Right forelimb (tissue), 1 donor: ENCODE measurements around the gene SERPINA1.

Experiments
- DNase-seq: peaks from one replicate; pipeline ENCODE4 v3.0.0-alpha.2; 2018

The SERPINA1 gene

DNA sequence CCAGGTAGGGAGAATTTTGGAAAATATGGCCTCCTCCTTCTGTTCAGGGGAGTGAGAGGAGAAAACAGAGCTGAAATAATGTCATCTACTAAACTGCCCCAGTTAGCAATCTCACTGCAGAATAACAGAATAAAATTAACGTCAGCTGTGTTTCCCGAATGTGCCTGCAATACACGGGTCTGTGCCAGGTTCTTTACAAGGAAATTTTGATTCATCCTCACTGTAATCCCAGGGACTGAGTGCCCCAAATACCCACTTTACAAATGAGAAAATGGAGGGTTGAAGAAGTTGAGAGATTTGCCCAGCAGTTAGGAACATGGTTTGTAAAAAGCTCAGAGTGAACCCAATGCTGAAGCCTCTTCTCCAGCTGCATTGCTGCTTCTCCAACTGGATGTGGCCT is 44.0 kb downstream of the SERPINA1 start:
- no peak for DNase-seq

DNA sequence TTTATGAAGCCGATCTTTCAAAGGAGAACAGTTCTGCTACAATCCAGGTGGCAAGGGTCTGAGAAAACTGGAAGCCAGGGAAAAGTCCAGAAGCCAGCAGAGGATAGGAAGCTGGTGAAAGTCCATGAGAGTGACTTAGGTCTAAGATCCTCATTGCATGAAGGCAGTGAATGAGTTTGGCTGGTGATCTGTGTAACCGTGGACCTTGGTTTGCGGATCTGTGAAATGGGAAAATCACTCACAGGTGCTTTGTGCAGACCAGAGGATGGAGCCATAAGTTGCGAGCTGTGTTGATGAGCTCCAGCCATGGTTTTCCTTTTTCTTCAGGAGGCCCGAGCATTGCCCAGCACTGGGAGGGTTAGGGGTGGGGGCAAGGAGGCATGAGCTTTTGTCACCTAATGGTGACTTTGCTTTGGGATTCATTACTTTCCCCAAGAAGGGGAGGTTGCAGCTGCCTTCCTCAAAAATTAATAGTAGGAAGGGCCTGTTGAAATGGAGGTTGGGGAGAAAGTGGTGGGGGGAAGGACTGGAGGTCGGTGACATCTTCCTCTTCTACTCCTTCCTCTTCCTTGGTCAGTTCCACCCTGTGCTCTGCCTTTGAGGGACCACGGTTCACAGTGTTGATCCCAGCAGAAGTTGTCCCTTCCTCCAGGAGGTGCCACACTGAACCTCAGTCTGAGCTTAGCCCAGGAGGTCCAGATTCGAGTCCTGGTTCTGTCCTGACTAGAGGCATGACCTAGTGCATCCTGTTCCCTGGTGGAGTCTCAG is 45.0 kb downstream of the SERPINA1 start:
- no peak for DNase-seq

DNA sequence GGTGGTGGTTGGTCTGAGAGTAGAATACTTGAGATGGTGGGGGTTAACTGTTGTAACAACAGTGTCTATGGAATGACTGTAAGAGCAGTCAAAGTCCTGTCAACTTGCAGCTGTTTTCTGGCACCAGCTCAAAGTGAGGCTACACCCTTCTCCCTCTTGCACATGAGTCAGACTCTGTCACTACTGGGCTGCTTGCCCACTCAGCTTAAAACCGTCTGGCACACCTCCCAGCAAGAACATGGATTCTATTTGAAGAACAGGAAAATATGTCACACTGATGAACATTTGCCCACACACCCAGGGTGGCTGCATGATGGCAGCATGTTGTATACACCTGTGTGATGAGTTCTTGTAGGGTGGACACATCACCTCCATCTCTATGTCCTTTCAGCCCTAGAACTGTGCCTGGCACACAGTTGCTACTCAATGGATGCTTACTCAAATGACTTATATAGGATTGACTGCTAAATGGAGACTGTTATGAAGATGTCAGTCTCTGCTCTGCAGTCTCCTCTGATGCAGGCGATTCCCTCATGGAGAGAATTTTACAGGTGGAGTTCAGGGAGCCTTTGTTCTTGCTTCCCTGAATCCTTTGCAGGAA is 46.0 kb downstream of the SERPINA1 start:
- peak; percentile 88 for DNase-seq

DNA sequence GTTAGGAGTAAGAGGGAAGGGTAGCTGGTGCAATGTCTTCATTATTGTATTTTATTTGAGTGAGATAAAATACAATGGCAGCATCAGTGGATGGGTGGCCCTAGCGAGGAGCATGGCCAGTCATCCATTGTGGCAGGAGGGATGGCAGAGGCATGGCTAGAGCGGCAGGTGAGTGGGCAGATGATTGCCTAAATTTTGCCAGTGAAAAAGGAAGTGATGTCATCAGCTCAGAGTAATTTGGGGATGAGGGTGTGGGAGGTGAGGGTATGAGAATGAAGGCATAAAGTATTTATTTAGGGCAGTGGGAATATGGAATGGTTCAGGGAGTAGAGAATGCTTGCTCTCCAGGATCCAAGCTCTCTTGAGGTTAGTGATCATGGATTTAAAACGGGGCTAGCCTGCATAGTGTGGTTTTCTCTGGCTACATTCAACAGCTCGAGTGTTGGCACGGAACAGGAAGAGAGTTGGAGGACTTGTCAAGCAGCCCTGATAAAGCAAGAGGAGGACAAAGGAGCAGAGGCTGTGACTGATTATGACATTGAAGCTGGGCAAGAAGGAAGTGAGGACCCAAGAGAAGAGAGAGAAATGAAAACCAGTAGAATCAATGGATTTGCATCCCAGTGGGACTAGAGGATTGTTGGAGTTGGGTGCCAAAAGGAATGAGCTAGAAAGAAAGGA is 46.6 kb downstream of the SERPINA1 start:
- DNase-seq: no peak

DNA sequence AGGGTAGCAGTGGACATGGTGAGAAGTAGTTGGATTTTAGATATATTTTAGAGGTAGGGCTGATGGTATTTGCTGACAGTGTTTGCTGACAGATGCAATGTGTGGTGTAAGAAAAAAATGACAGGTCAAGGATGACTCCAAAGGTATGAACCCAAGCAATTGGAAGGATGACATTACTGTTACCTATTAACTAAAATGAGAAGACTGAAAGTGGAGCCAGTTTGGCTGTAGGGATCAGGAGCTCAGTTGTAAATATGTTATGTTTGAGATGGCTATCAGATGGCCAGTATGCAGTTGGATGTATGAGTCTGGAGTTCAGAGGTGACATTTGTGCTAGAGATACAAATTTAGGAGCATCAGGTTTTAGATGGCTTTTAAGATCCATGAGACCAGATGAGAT is 47.9 kb downstream of the SERPINA1 start:
- DNase-seq: no peak

DNA sequence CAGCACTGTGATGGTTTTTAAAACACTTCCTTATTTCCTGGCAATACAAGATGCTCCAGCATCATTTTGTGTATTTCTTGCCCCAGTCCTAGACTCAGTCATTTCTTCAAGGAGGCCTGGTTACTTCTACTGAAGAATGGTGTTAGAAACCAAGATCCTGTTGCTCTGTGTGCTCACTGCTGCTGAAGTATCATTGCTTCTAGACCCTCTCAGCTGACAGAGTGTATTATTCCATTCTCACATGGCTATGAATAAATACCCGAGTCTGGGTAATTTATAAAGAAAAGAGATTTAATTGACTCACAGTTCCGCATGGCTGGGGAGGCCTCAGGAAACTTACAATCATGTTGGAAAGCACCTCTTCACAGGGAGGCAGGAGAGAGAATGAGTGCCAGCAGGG is 50.4 kb downstream of the SERPINA1 start:
- no peak for DNase-seq

- DNase-seq: no peak
These were observed 51.1 kb downstream of the SERPINA1 start for GRCh38 chr14:94337274-94337673.

GRCh38 chr14:94334872-94335271 is 53.5 kb downstream of the SERPINA1 start:
- DNase-seq: no peak

DNA sequence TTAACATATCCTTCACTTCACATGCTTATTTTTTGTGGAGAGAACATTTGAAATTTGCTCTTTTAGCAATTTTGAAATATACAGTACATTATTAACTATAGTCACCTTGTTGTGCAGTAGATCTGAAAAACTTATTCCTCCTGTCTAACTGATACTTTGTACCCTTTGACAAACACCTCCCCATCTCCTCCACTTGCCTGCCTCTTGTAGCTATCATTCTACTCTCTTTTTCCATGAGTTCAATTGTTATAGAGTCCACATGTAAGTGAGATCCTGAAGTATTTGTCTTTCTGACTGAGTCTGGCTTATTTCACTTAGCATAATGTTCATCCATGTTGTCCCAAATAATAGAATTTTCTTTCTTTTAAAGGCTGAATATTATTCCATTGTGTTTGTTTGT is 55.8 kb downstream of the SERPINA1 start:
- DNase-seq: no peak

DNA sequence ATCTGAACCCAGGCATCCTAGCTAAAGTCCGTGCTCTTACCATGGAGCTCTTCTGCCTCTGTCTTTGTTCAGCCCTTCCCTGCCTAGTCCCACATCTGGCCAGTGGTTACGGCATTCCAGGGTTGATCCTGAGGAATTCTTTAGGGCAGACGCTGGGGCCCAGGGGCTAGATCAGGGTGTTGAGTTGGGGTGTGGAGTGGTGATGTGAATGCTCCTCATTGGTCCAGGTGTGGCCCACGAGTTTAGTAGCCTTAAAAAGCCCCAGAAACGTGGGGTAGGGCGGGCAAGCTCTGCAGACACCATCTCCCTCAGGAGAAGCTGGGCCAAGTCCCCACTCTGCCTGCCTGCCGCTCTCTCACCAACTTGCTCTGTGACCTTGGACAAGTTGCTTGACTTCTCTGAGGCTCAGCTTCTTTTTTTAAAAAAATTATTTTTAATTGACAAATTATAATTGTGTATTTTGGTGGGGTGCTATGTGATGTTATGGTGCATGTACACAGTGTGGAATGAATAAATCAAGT is 56.3 kb downstream of the SERPINA1 start:
- DNase-seq: no peak

GRCh38 chr14:94331462-94331861 is 56.9 kb downstream of the SERPINA1 start:
- no peak for DNase-seq

DNA sequence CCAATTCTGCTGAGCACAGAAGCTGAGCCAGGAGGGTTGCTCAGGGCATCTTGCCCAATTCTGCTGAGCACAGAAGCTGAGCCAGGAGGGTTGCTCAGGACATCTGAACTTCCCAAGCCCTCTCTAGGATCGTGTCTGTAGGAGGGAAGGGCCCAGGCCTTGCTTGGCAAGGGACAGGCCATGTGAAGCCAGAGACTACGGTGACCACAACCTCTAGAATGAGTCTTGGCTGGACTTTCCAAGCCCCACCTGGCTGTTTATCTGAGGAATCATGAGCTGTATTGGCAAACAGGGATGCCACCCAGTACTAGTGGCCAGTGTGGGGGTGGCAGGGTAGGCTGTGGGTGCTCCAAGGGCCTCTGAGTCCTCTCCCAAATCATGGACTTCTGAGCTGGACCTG is 57.5 kb downstream of the SERPINA1 start:
- no peak for DNase-seq

GRCh38 chr14:94330432-94330831 is 58.0 kb downstream of the SERPINA1 start:
- DNase-seq: no peak

DNA sequence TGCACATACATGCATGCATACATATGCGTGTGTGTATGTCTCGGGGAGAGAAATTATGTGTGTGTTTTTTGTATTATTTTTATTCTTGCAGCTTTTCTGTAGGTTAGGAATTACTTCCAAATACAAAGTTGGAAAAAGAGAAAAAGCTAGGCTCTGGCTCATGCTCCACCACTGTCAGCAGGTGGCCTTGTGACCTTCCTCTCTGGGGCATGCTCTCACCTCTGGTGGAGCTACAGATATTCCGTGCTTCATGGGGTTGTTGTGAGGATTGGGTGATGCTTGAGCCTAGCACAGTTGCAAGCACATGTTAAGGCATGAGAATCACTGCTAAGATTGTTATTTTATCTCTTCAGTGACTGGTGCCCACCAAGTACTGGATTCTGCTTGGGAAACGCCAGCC is 58.5 kb downstream of the SERPINA1 start:
- no peak for DNase-seq

GRCh38 chr14:94328196-94328595 is 60.2 kb downstream of the SERPINA1 start:
- DNase-seq: no peak
